Endothelial cell of umbilical vein (primary cell): ENCODE measurements around the gene UNC13D. TPM values are rescaled to one million over a fixed set of nuclear protein-coding genes. Genes with fewer than 3 reads are reported as not detected.

Source experiments
- BruUV-seq: library from RNA; stranded (reverse); fragments of 400-500 nt; replicated peaks from 2 replicates; lab custom pipeline; 2021; lab: Mats Ljungman, UMichigan
- CTCF ChIA-PET: fragments of 300-600, 350-600 bp; sonication (Branson Sonifier 250); formaldehyde crosslinking; loops from one replicate; lab custom pipeline; 2021; ENCODE audit warnings: antibody characterized with exemption, inconsistent platforms; lab: Charles Lee
- POLR2A ChIA-PET: fragments of 300-600, 350-600 bp; sonication (Branson Sonifier 250); formaldehyde crosslinking; loops from one replicate; lab custom pipeline; 2021; ENCODE audit warnings: antibody characterized with exemption, inconsistent platforms; lab: Charles Lee
- DNase-seq: peaks from one replicate; pipeline ENCODE4 v3.0.0-alpha.2; 2011; ENCODE audit warnings: low read depth, low spot score
- FAIRE-seq: peaks from 2 replicates; lab custom pipeline; 2011; peaks lifted over from hg19 to GRCh38; lab: Jason Lieb, UNC
- H2AFZ ChIP-seq: 2 replicates; pipeline ENCODE4 v1.6.0; 2012; ENCODE audit warnings: low read depth, low read length, control low read depth, inconsistent platforms
- H3K27ac ChIP-seq: 2 replicates; pipeline ENCODE4 v1.5.1; 2011; ENCODE audit warnings: low read depth, mild to moderate bottlenecking, control low read depth, low read length, moderate library complexity; ENCODE audit not compliant: insufficient read depth
- H3K27me3 ChIP-seq, 2 experiments: 2 replicates each; pipeline versions ENCODE4 v1.6.0 to v1.6.1; 2011; ENCODE audit warnings: low read length in 2 of 2, mixed read lengths in 1 of 2; ENCODE audit not compliant: control insufficient read depth in 2 of 2, insufficient read depth in 2 of 2
- H3K36me3 ChIP-seq, 2 experiments: 2 replicates in 1 of 2; 3 replicates in 1 of 2; pipeline ENCODE4 v1.5.1; 2011; ENCODE audit warnings: low read length in 2 of 2, mild to moderate bottlenecking in 1 of 2, moderate library complexity in 1 of 2; ENCODE audit not compliant: control insufficient read depth in 2 of 2, insufficient read depth in 2 of 2; ENCODE audit errors: extremely low read depth in 1 of 2
- H3K4me1 ChIP-seq: 3 replicates; pipeline ENCODE4 v1.5.1; 2011; ENCODE audit warnings: mild to moderate bottlenecking, low read length; ENCODE audit not compliant: control insufficient read depth, insufficient read depth; ENCODE audit errors: extremely low read depth
- H3K4me2 ChIP-seq: 2 replicates; pipeline ENCODE4 v1.6.1; 2011; ENCODE audit warnings: low read length, control low read depth, mixed read lengths; ENCODE audit not compliant: insufficient read depth
- H3K4me3 ChIP-seq, 3 experiments: fragments of 200-600 bp in 1 of 3; sonication (generic), shearing (Covaris generic) in 1 of 3; replicated peaks in 1 of 3; 2 replicates each; pipeline ENCODE4 v1.5.1; 2011 to 2016; ENCODE audit warnings: control low read depth in 3 of 3, low read length in 3 of 3, mild to moderate bottlenecking in 2 of 3, inconsistent platforms in 1 of 3, low read depth in 1 of 3, moderate library complexity in 1 of 3; ENCODE audit not compliant: insufficient read depth in 1 of 3
- H3K79me2 ChIP-seq: 2 replicates; pipeline ENCODE4 v1.6.0; 2012; ENCODE audit warnings: low read length, inconsistent platforms; ENCODE audit not compliant: control insufficient read depth, insufficient read depth
- H3K9ac ChIP-seq: replicated peaks from 2 replicates; pipeline ENCODE3; 2011; ENCODE audit warnings: low read length, control low read depth; ENCODE audit not compliant: insufficient read depth; ENCODE audit errors: extremely low read depth
- H3K9me1 ChIP-seq: replicated peaks from 3 replicates; pipeline ENCODE4 v1.6.0; 2011; ENCODE audit warnings: mild to moderate bottlenecking, low read length; ENCODE audit not compliant: control insufficient read depth, insufficient read depth; ENCODE audit errors: extremely low read depth
- H3K9me3 ChIP-seq: replicated peaks from 2 replicates; pipeline ENCODE4 v1.5.1; 2012; ENCODE audit warnings: low read length, inconsistent platforms; ENCODE audit not compliant: control insufficient read depth, insufficient read depth
- H4K20me1 ChIP-seq: replicated peaks from 2 replicates; pipeline ENCODE3; 2011; ENCODE audit warnings: mild to moderate bottlenecking, low read length; ENCODE audit not compliant: control insufficient read depth, insufficient read depth; ENCODE audit errors: extremely low read depth
- EZH2 ChIP-seq: IDR thresholded peaks from 2 replicates; pipeline ENCODE4 v1.6.1; 2012; ENCODE audit warnings: borderline replicate concordance, low read depth, mild to moderate bottlenecking, moderate library complexity, low read length, inconsistent platforms; ENCODE audit not compliant: severe bottlenecking
- FOS ChIP-seq: IDR thresholded peaks from 2 replicates; pipeline ENCODE4 v1.6.1; 2011; ENCODE audit warnings: mild to moderate bottlenecking, low read length, moderate library complexity, borderline replicate concordance; ENCODE audit not compliant: insufficient read depth
- GATA2 ChIP-seq: IDR thresholded peaks from 2 replicates; pipeline ENCODE4 v1.7.0; 2011; ENCODE audit warnings: low read depth, mild to moderate bottlenecking, moderate library complexity, mixed read lengths, low read length; ENCODE audit not compliant: insufficient read length, insufficient read depth
- JUN ChIP-seq: IDR thresholded peaks from 2 replicates; pipeline ENCODE4 v1.6.1; 2011; ENCODE audit warnings: borderline replicate concordance, low read depth; ENCODE audit not compliant: insufficient read length, insufficient read depth
- MYC ChIP-seq: IDR thresholded peaks from one replicate; pipeline ENCODE4 v1.6.1; 2011; ENCODE audit warnings: mild to moderate bottlenecking, low read depth, low read length
- POLR2A ChIP-seq: IDR thresholded peaks from 2 replicates; pipeline ENCODE4 v1.6.1; 2012; ENCODE audit warnings: low read depth, mild to moderate bottlenecking, control low read depth, low read length
- POLR2AphosphoS5 ChIP-seq: IDR thresholded peaks from 2 replicates; pipeline ENCODE4 v1.6.1; 2012; ENCODE audit warnings: low read depth, mild to moderate bottlenecking, control low read depth, low read length, moderate library complexity; ENCODE audit not compliant: insufficient read depth
- dilution Hi-C: fragments of 300-500 bp; cut with MboI; formaldehyde crosslinking; loops from one replicate; pipeline ENCODE4 v1.15.0; 2019; ENCODE audit warnings: low sequenced_read_pairs; ENCODE audit not compliant: extremely low pct_ligation_motif_present
- intact Hi-C: fragments of 100-400 bp; cut with micrococcal nuclease; formaldehyde crosslinking; loops from one replicate; pipeline ENCODE4 v1.10.0; 2022
- polyA plus RNA-seq, 4 experiments: library from polyadenylated mRNA; depleted of rRNA in 3 of 4; stranded (reverse) in 3 of 4; unstranded in 1 of 4; fragments of >200 nt; gene quantifications; 2 replicates each; pipeline versions ENCODE4 v1.2.1 to v1.2.3, GENCODE V29; 2011 to 2012; ENCODE audit warnings: missing spikeins in 1 of 4
- total RNA-seq: library from RNA; stranded (reverse); gene quantifications from 2 replicates; pipeline ENCODE4 v1.2.3, GENCODE V29; 2021
- TF ChIP-seq, protein P1 (sequence below), 2 donors: IDR thresholded peaks; 1 replicate in 1 of 2; 2 replicates in 1 of 2; pipeline ENCODE4 v1.5.1; 2011; ENCODE audit warnings: low read length in 2 of 2, mild to moderate bottlenecking in 2 of 2, moderate library complexity in 2 of 2, control low read depth in 1 of 2, inconsistent platforms in 1 of 2, low read depth in 1 of 2; ENCODE audit not compliant: insufficient read depth in 1 of 2; ENCODE audit errors: extremely low read depth in 1 of 2
- TF ChIP-seq, protein P2 (sequence below): IDR thresholded peaks from 2 replicates; pipeline ENCODE4 v1.6.1; 2011; ENCODE audit not compliant: insufficient read depth, insufficient read length

UNC13D gene
- total and polyA plus RNA-seq, 2 donors (not counting 3 experiments of a cell fraction or from before 2014, with no cell fraction given): 6.9 to 14.9 TPM

DNA sequence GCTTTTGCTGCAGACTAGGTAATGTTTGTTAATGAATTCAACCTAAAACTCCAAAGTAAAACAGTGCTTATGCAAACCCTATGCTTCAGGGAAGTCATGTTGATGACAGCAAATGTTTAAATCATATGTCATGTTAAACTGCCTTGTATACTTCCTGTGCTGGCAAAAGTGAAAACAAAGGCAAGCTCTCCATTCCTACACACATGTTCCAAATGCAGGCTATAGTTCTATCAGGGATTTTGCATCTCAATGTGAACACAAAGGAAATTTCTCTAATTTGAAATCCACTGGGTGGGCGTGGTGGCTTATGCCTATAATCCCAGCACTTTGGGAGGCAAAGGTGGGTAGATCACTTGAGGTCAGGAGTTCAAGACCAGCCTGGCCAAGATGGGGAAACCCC, 40.3 kb downstream of the UNC13D start:
- Histone ChIP-seq H4K20me1 (no peaks in the 10 kb centered on the region), H3K4me1 (no peaks in the 10 kb centered on the region), H3K9me3 (no peaks in the 10 kb centered on the region), H3K4me2 (no peak overlapping the region), H3K27me3 (no peaks in the 10 kb centered on the region), H3K79me2 (no peaks in the 10 kb centered on the region), H2AFZ (no peak overlapping the region), H3K9ac (no peak overlapping the region), H3K27ac (no peak overlapping the region), H3K4me3 (no peak overlapping the region), H3K9me1 (no peaks in the 10 kb centered on the region), H3K36me3 (peaks cover 3 to 6% of the 10 kb centered on the region in 2 experiments)
- TF ChIP-seq, protein P1, sequence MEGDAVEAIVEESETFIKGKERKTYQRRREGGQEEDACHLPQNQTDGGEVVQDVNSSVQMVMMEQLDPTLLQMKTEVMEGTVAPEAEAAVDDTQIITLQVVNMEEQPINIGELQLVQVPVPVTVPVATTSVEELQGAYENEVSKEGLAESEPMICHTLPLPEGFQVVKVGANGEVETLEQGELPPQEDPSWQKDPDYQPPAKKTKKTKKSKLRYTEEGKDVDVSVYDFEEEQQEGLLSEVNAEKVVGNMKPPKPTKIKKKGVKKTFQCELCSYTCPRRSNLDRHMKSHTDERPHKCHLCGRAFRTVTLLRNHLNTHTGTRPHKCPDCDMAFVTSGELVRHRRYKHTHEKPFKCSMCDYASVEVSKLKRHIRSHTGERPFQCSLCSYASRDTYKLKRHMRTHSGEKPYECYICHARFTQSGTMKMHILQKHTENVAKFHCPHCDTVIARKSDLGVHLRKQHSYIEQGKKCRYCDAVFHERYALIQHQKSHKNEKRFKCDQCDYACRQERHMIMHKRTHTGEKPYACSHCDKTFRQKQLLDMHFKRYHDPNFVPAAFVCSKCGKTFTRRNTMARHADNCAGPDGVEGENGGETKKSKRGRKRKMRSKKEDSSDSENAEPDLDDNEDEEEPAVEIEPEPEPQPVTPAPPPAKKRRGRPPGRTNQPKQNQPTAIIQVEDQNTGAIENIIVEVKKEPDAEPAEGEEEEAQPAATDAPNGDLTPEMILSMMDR (IDR thresholded peaks at IDR 0.05; ENCODE audit: extremely low read depth in 1 of 2, insufficient read depth in 1 of 2, low read depth in 1 of 2, low read length in 2 of 2): no peak
- no peak for TF ChIP-seq MYC
- intact Hi-C loops (no loop called here), dilution Hi-C loops (no loop called here)
- FAIRE-seq (peak; percentile 35), DNase-seq (no peak)
- POLR2A ChIA-PET: no interaction called here
- CTCF ChIA-PET: interaction anchor here (0.8 to 3.4 kb wide), 10 partner anchors 10 to 59 kb away, joined by 3 to 14 read pairs (median 4); a partner anchor contains a TSS
- BruUV-seq: no TSS peak

- Histone ChIP-seq H3K36me3 (peaks cover 3 to 8% of the 10 kb centered on the region in 2 experiments), H3K9me3 (no peaks in the 10 kb centered on the region), H4K20me1 (no peaks in the 10 kb centered on the region), H3K79me2 (peaks cover 7% of the 10 kb centered on the region), H3K9ac (no peak overlapping the region), H3K9me1 (no peaks in the 10 kb centered on the region), H3K27ac (no peak overlapping the region), H2AFZ (no peak overlapping the region), H3K27me3 (no peaks in the 10 kb centered on the region), H3K4me2 (no peak overlapping the region), H3K4me3 (no peak overlapping the region), H3K4me1 (no peaks in the 10 kb centered on the region)
- POLR2A ChIA-PET: no interaction called here
- DNase-seq: no peak
- BruUV-seq: no TSS peak
- CTCF ChIA-PET: interaction anchor here (1.6 kb wide), 1 partner anchor 16 kb away, joined by 5 read pairs; no protein-coding TSS in a partner anchor
- FAIRE-seq: no peak
- TF ChIP-seq, protein P2, sequence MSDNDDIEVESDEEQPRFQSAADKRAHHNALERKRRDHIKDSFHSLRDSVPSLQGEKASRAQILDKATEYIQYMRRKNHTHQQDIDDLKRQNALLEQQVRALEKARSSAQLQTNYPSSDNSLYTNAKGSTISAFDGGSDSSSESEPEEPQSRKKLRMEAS: no peak
- TF ChIP-seq JUN (no peak), EZH2 (no peak), GATA2 (no peak), MYC (no peak), FOS (no peak), POLR2A (no peak), POLR2AphosphoS5 (no peak)
- TF ChIP-seq, protein P1 (IDR thresholded peaks at IDR 0.05; ENCODE audit: extremely low read depth in 1 of 2, insufficient read depth in 1 of 2, low read depth in 1 of 2, low read length in 2 of 2): no peak
- dilution Hi-C loops (no loop called here), intact Hi-C loops (no loop called here)
These were observed 44.8 kb downstream of the UNC13D start for GRCh38 chr17:75799402-75799801.
